HepG2 (cell line): ENCODE data around the gene IGF2. TPM values are rescaled to one million over a fixed set of nuclear protein-coding genes. Genes with fewer than 3 reads are reported as not detected.

Experiments used
- ARID4A ChIP-seq: sonication (generic); formaldehyde crosslinking; IDR thresholded peaks from 2 replicates; pipeline ENCODE4 v1.5.0; 2020; ENCODE audit warnings: mild to moderate bottlenecking, missing genetic modification reagents, borderline replicate concordance
- ATF2 ChIP-seq: sonication (generic); formaldehyde crosslinking; IDR thresholded peaks from 2 replicates; pipeline ENCODE4 v1.4.0; 2020; ENCODE audit warnings: missing genetic modification reagents
- GABPB1 ChIP-seq: IDR thresholded peaks from 2 replicates; pipeline ENCODE4 v1.6.1; 2016; ENCODE audit warnings: mild to moderate bottlenecking, missing genetic modification reagents, moderate library complexity, missing compliant biosample characterization
- GZF1 ChIP-seq: sonication (generic); formaldehyde crosslinking; IDR thresholded peaks from 2 replicates; pipeline ENCODE4 v1.5.1; 2020; ENCODE audit warnings: mild to moderate bottlenecking, missing genetic modification reagents
- HDAC6 ChIP-seq: fragments of 200-600 bp; sonication (generic); IDR thresholded peaks from 2 replicates; pipeline ENCODE4 v1.7.0; 2017; ENCODE audit warnings: mild to moderate bottlenecking, antibody characterized with exemption, low read length, low read depth
- LCORL ChIP-seq, 2 experiments: fragments of 450-650 bp in 1 of 2; sonication (generic) in 1 of 2; formaldehyde crosslinking in 1 of 2; IDR thresholded peaks; 2 replicates each; pipeline versions ENCODE4 v1.5.0 to v1.6.1; 2017 to 2020; ENCODE audit warnings: antibody characterized with exemption in 1 of 2, missing genetic modification reagents in 1 of 2
- MAFK ChIP-seq, 2 experiments: IDR thresholded peaks in 1 of 2; conservative IDR thresholded peaks in 1 of 2; 2 replicates each; pipeline ENCODE4 v1.6.1; 2011; ENCODE audit warnings: improper control_type of control experiment in 2 of 2, low read length in 2 of 2
- PAXIP1 ChIP-seq: sonication (generic); formaldehyde crosslinking; conservative IDR thresholded peaks from 2 replicates; pipeline ENCODE4 v1.4.0; 2020; ENCODE audit warnings: mild to moderate bottlenecking, missing genetic modification reagents, moderate library complexity
- PITX1 ChIP-seq: sonication (generic); formaldehyde crosslinking; IDR thresholded peaks from 2 replicates; pipeline ENCODE4 v1.5.1; 2020; ENCODE audit warnings: mild to moderate bottlenecking, missing genetic modification reagents
- REST ChIP-seq, 2 experiments: IDR thresholded peaks; 2 replicates each; pipeline ENCODE4 v1.6.1; 2011 to 2012; ENCODE audit warnings: low read length in 2 of 2, borderline replicate concordance in 1 of 2, low read depth in 1 of 2, mild to moderate bottlenecking in 1 of 2, moderate library complexity in 1 of 2
- YEATS4 ChIP-seq: sonication (generic); formaldehyde crosslinking; IDR thresholded peaks from 2 replicates; pipeline ENCODE4 v1.4.0; 2020; ENCODE audit warnings: missing genetic modification reagents, borderline replicate concordance
- ZNF264 ChIP-seq: sonication (generic); formaldehyde crosslinking; IDR thresholded peaks from 2 replicates; pipeline ENCODE4 v1.4.0; 2020; ENCODE audit warnings: missing genetic modification reagents
- ZNF343 ChIP-seq: sonication (generic); formaldehyde crosslinking; IDR thresholded peaks from 2 replicates; pipeline ENCODE4 v1.4.0; 2020; ENCODE audit warnings: mild to moderate bottlenecking, missing genetic modification reagents
- ZNF772 ChIP-seq: sonication (generic); formaldehyde crosslinking; IDR thresholded peaks from 2 replicates; pipeline ENCODE4 v1.5.0; 2020; ENCODE audit warnings: mild to moderate bottlenecking, missing genetic modification reagents
- polyA plus RNA-seq, 8 experiments: library from polyadenylated mRNA; depleted of rRNA in 3 of 8; stranded (reverse) in 7 of 8; unstranded in 1 of 8; fragments of >200 nt; fragmentation: Illumina TruSeq in 4 of 8; extraction: Trizol in 4 of 8; gene quantifications; 2 replicates each; pipeline versions ENCODE4 v1.2.1 to v1.2.3, GENCODE V29; 2011 to 2016; ENCODE audit warnings: low read depth in 4 of 8, missing spikeins in 1 of 8, mixed read lengths in 1 of 8; ENCODE audit not compliant: insufficient read depth in 1 of 8
- total RNA-seq, 5 experiments: library from RNA; depleted of rRNA; stranded (reverse); fragments of >200 nt; fragmentation: Illumina TruSeq; extraction: Trizol; gene quantifications; 2 replicates each; pipeline ENCODE4 v1.2.3, GENCODE V29; 2016; ENCODE audit warnings: low read depth in 1 of 5

IGF2 gene
- total and polyA plus RNA-seq, 2 of the 13 experiments (the other 11 are each of a cell fraction or from before 2014, with no cell fraction given): 79.1 to 254 TPM

GRCh38 chr11:2129699-2130366 lies 9.4 kb downstream of the IGF2 start (continued):
- TF ChIP-seq ARID4A (CRISPR knock-in tag) (peak; percentile 14; the same call in 1 of the 2 replicates), LCORL (IDR thresholded peaks at IDR 0.05) (no peak), LCORL (CRISPR knock-in tag; IDR thresholded peaks at IDR 0.05) (peak; percentile 47), GABPB1 (CRISPR knock-in tag) (peak; percentile 43; the same call in 1 of the 2 replicates), ZNF264 (CRISPR knock-in tag) (peak; percentile 7; the same call in 1 of the 2 replicates), REST (IDR thresholded peaks at IDR 0.05; ENCODE audit: borderline replicate concordance in 1 of 2, low read depth in 1 of 2, low read length in 2 of 2) (0 out of 4 replicates have a peak, but pooled peaks of 1 of the 2 experiments have one; percentile 5), PITX1 (CRISPR knock-in tag) (peak; percentile 12; the same call in 1 of the 2 replicates), ZNF772 (CRISPR knock-in tag) (peak; percentile 14; the same call in 1 of the 2 replicates), ZNF343 (CRISPR knock-in tag) (no peak), ATF2 (0 out of 2 replicates have a peak, but pooled peaks have one; percentile 5), GZF1 (CRISPR knock-in tag) (no peak), YEATS4 (CRISPR knock-in tag) (peak; percentile 43; the same call in 1 of the 2 replicates), MAFK (conservative IDR thresholded peaks at IDR 0.05 in 1 of 2, IDR thresholded peaks at IDR 0.05 in 1 of 2; ENCODE audit: low read length in 2 of 2) (no peak), PAXIP1 (CRISPR knock-in tag) (no peak; the same call in 1 of the 2 replicates), HDAC6 (no peak)
